K562 treated with DMSO at 1 percent for 12 hours (cell line): ENCODE data around the gene BABAM1. TPM values are rescaled to one million over a fixed set of nuclear protein-coding genes. Genes with fewer than 3 reads are reported as not detected.

Experiments
- total RNA-seq: library from RNA; unstranded; fragments of 300-600 nt; gene quantifications from 2 replicates; pipeline ENCODE4 v1.2.3, GENCODE V29; 2022; ENCODE audit not compliant: insufficient read depth

The BABAM1 gene
- total RNA-seq: 88.6 and 94.2 TPM in 2 replicates

DNA sequence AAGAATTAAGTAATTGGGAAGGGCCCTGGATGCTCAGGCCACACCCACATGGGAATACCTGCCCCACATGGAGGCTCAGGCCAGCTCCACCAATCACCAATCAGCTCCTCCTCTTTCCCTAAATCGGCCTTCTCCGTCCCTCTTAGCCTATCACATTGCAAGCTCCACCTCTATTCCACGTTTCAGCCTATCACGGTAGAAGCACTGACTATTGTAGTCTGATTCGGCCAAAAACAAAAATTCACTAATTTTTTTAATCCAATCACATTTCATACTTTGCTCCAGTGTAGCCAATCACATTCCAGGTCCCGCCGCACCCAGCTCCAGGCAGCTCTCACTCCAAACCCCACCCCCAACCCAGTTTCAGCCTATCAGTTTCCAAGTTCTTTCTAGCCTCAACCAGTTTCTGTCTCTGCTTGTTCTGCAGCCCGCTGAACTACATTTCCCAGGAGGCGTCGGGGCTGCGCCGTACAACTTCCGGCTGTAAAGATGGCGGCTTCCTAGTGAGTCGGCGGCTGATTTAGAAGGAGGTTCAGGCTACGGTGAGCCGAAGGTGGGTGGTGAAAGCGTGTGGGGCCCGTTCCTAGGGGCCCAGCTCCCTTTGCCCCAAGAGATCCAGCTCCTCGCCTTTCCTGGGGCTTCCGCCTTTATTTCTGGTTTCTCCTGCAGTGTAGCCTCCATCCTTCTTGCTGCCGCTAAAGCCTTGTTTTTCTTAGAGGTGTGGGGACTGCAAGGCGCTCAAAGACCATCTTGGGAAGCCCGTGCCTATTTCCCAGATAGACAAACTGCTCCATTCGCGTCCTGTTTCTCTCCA is at the start of gene BABAM1:
Gene BABAM1 (plus strand): TSS at position 469 of the 814 bp plus-strand sequence. CDS start 1,364 bp downstream, outside the sequence.

DNA sequence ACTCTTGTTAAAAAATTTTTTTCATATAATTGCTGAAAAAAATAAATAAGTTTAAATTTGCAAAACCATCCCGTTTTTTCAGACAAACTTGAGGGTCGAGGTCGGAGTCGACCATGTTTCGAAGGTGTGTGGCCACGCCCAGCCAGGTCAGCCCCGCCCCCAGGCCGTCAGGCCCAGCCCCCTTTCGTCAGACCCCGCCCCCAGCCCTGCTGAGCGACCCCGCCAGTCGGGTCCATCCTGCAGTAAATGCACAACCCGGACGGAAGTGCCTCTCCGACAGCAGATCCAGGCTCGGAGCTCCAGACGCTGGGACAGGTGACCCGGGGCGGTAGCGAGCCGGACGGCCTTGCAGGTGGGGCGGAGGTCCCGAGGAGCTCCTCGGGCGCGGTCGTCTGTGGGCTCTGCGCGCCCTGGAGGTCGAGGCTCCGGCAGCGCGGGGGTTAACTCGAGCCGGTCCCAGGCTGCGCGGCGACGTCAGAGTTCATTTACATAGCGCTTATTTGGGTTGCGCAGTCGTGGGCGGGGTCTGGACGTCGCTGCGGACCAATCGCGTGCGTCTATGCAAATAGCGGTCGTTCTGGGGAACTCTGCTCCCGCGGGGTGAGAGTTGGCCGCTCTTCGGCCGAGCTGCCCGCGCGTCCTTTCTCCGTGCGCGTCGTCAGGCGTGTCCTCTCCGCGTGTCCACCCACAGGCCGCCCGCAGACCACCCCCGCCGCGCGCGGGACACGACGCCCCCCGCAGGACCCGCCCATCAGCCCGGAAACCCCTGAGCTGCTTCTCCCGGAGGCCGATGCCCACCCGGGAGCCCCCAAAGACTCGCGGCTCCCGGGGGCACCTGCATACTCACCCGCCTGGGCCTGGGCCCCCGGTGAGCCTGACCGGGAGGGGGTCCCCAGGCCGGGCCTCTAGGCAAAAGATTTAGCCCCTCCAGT is 41.0 kb upstream of the BABAM1 start, which contains the start of gene OCEL1:
Gene OCEL1 (plus strand): TSS at position 225 of the 932 bp plus-strand sequence. CDS start 22 bp downstream, at position 247.

DNA sequence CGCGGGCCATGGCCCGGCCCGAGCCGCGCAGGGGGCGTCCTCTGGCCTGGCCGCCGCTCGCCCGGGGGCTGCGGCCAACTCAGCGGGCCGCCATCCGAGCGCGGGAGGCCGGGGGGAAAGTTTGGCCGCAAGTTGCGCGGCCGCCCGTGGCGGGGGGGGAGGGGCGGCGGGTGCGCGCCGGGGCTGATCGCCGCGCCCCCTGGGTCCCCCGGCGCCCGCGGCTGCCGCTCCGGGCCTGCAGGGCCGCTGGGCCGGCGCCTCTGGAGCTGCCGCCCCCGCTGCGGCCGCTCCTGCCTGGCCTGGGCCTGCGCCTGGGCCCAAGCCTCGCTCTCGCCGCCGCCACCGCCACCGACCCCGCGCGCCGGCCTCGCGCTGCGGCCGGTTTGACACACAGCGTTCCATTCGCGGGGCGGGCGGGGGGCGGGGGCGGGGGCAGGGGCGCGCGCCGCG is 21.7 kb upstream of the BABAM1 start, which contains the start of gene NR2F6:
Gene NR2F6 (minus strand): TSS at position 385 of the 450 bp plus-strand sequence. CDS start 699 bp downstream, outside the sequence.

DNA sequence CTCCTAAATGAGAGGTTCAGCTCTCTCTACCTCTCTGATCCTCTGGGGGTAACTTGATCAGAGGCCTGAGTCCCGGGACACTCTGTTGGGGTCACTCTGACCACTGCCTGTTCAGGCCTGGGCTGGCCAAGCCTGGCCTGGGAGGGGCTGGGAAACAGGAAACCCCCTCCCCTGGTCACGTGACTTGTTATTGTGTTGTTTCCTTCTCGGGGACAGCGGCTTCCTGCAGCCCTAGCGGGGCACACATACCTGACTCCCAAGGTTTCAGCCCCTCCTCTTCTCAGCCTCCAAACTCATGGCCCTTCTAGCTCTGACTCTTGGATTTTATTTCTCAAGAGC is 2.6 kb upstream of the BABAM1 start, which contains the start of gene USHBP1:
Gene USHBP1 (minus strand): TSS at position 105 of the 339 bp plus-strand sequence. CDS start 446 bp downstream, outside the sequence.

DNA sequence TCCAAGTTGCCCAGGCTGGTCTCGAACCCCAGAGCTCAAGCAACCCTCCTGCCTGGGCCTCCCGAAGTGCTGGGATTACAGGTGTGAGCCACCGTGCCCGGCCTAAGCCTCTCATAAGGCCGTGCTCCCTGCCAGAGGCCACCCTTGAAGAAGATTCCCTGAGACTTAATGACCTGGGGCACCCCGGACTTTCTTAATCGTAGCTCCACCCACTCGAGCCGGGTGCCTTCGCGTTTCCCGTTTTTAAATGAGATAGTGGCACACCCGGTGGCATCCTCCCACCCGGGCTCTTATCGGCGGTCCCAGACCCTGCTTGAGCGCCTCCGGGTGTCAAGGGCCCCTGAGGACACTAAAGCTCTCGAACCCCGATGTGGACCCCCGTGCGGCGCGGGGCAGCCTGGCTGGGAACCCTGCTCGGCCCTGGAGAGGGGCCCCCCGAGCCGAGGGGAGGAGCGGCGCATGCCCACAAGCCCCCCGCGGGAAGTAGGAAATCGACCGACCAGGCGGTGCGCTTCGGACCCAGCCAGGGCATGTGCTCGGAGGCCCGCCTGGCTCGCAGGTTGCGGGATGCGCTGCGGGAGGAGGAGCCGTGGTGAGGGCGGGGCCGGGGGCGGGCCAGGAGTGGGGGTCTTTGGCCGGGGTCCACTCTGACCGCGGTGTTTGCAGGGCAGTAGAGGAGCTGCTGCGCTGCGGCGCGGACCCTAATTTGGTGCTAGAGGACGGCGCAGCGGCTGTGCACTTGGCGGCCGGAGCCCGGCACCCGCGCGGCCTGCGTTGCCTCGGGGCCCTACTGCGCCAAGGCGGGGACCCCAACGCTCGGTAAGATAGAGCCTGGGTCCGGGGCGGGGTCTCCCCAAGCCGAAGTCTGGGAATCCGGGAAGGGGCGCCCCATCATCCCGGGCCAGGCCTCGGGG is 14.4 kb downstream of the BABAM1 start, which contains the start of gene ANKLE1:
Gene ANKLE1 (plus strand): TSS at position 511 of the 914 bp plus-strand sequence. CDS start 20 bp downstream, at position 531.

DNA sequence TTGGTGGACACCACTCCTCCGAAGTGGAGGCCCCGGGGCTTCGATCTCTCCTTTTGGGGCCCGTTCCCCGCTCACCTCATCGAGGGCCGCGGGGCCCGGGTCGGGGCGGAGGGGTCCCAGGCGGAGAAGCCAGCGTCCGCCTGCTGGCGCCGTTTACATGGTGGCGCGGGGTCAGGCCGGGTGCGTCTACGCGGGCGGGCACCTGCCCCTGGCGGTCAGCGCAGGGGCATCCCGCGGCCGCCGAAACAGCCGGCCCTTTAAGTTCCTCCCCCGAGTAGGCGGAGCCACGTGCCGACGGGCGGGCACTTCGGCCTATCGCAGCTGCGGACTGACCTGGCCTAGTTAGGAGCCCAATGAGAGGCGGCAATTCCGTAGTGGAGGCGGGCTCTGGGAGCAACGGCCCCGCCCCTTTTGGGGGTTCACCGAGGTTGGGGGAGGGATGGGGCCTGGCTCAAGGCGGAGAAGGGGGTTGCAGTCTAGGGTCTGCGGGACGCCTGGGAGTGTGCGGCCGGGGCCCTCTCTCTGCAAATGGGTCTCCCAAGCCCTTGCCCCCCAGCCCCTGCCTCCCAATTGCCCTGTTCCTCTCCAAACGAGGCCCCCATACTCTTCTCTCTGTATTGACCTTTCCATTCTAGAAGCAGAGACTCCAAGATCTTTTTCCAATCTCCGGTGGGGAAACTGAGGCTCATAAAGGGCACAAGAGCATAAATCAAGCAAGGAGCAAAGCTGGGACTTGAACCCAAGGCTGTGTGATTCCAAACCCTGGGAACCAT is 36.1 kb downstream of the BABAM1 start, which contains the start of gene ABHD8:
Gene ABHD8 (minus strand): TSS at position 259 of the 773 bp plus-strand sequence. CDS start 1,809 bp downstream, outside the sequence.

DNA sequence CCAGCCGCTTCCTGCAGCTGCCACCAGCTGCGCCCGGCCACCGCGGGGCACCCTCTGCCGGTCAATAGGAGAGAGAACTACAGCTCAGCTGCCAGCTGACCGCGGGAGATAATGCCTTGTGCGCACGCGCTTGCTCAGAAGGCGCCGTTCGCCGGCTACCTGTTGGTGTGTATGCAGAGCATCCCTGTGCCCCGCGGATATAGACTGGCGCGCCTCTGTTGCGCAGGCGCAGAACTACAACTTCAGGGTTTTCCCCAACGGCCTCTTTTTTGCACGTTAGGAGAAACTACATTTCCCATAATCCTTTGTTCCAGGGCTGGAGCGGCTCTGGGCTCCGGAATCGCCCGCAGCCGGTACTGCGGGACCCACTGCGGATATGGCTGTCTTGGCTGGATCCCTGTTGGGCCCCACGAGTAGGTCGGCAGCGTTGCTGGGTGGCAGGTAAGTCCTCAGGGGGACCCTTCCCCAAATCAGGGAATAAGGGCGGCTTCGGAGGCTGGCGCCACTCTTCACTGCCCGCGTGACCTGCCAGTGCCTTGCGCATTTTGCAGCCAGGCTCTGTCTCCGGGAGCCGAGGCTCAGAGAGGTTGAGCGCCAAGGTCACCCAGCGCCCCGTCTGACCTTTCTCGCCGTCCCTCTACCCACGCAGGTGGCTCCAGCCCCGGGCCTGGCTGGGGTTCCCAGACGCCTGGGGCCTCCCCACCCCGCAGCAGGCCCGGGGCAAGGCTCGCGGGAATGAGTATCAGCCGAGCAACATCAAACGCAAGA is 38.5 kb downstream of the BABAM1 start, which contains the start of gene MRPL34:
Gene MRPL34 (plus strand): TSS at position 356 of the 768 bp plus-strand sequence. CDS start 21 bp downstream, at position 377.

DNA sequence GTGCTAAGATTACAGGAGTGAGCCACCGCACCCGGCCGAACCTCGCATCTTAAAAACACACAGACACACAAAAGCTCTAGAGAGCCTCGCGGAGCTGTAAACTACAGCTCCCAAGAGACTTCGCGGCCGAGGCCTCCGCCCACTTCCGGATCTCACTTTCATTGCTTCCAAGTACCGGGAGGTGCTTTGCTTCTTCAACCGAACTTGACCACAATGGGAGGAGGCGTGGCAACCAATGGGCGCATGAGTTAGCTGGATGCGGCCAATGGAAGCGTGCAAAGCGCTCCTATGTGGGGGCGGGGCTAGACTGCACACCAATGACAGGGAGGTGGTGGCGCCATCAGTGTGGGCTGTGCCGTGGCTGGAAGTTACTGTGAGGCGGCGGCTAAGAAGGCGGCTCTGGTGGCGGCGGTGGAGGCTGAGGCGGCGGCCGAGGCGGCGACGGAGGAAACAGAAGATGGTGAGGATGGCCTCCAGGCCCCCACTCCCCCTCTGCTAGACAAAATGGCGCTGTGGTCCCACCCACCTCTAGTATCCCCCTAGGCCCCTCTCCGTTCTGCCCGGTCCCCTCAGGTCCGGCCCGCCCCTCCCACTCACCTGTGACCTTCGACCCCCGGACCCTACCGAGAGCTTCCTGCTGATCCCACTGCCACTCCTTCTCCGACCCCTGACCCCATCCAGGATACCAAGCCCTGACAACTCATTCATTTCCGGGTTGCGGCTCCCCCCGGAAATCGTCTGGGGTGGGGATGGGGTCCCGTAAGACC is 42.1 kb downstream of the BABAM1 start, which contains the start of gene DDA1:
Gene DDA1 (plus strand): TSS at position 366 of the 767 bp plus-strand sequence. CDS start 92 bp downstream, at position 458.

Other genes with a start within 250 kb of the BABAM1 start
- gene CPAMD8, start 240.6 kb upstream of the BABAM1 start, total RNA-seq: 1.4 and 3.4 TPM in 2 replicates
- gene HAUS8, start 192.0 kb upstream of the BABAM1 start, total RNA-seq: 28.7 and 32.6 TPM in 2 replicates
- gene MYO9B, start 191.7 kb upstream of the BABAM1 start, total RNA-seq: 46.4 and 108 TPM in 2 replicates
- gene USE1, start 52.1 kb upstream of the BABAM1 start, total RNA-seq: 31.0 and 50.9 TPM in 2 replicates
- gene OCEL1, start 41.2 kb upstream of the BABAM1 start, total RNA-seq: 68.1 and 78.7 TPM in 2 replicates
- 145 and 152 TPM in 2 replicates for gene NR2F6, start 21.5 kb upstream of the BABAM1 start, total RNA-seq
- not detected in 2 replicates for gene USHBP1, start 2.7 kb upstream of the BABAM1 start, total RNA-seq
- 2.3 and 2.5 TPM in 2 replicates for gene ANKLE1, start 14.5 kb downstream of the BABAM1 start, total RNA-seq
- 39.8 and 40.0 TPM in 2 replicates for gene ABHD8, start 36.0 kb downstream of the BABAM1 start, total RNA-seq
- 110 and 139 TPM in 2 replicates for gene MRPL34, start 38.4 kb downstream of the BABAM1 start, total RNA-seq
- gene DDA1, start 42.1 kb downstream of the BABAM1 start, total RNA-seq: 56.6 and 89.3 TPM in 2 replicates
- gene ANO8, start 67.4 kb downstream of the BABAM1 start, total RNA-seq: 3.8 and 12.9 TPM in 2 replicates
- gene GTPBP3, start 70.1 kb downstream of the BABAM1 start, total RNA-seq: 53.7 and 59.6 TPM in 2 replicates
- not detected in 2 replicates for gene PLVAP, start 109.9 kb downstream of the BABAM1 start, total RNA-seq
- gene CCDC194, start 126.8 kb downstream of the BABAM1 start, total RNA-seq: 1.5 TPM in 1 of 2 replicates, not detected in the other
- 417 and 506 TPM in 2 replicates for gene BST2, start 138.2 kb downstream of the BABAM1 start, total RNA-seq
- 63.2 and 98.8 TPM in 2 replicates for gene MVB12A, start 152.6 kb downstream of the BABAM1 start, total RNA-seq
- 0.79 TPM in 1 of 2 replicates, not detected in the other for gene TMEM221, start 181.2 kb downstream of the BABAM1 start, total RNA-seq
- gene NXNL1, start 193.5 kb downstream of the BABAM1 start, total RNA-seq: not detected in 2 replicates
- 2.8 and 4.5 TPM in 2 replicates for gene SLC27A1, start 203.1 kb downstream of the BABAM1 start, total RNA-seq
- 159 and 210 TPM in 2 replicates for gene PGLS, start 244.2 kb downstream of the BABAM1 start, total RNA-seq